T-helper 2 cell treated with Interferon-gamma antibody and Interleukin-4, amounts not matched to agents 5 μg/mL and 100 μg/mL, for 36 hours (primary cell): ENCODE data around the gene GABRR2.
"Not testable (repeated sequence)": the region's sequence is repeated elsewhere in the genome, so short reads cannot be mapped to it uniquely, and the experiment has no call there.

Experiments
- DNase-seq: peaks from one replicate; pipeline ENCODE4 v3.0.0; 2021; ENCODE audit warnings: low spot score
- H3K27ac Mint-ChIP-seq: one replicate; pipeline ENCODE4 v1.8.0; 2021; ENCODE audit warnings: mild to moderate bottlenecking, mixed read lengths
- H3K27me3 Mint-ChIP-seq: one replicate; pipeline ENCODE4 v1.8.0; 2021; ENCODE audit warnings: low read depth, mixed read lengths
- H3K36me3 Mint-ChIP-seq: one replicate; pipeline ENCODE4 v1.8.0; 2021; ENCODE audit warnings: low read depth, mixed read lengths
- H3K4me1 Mint-ChIP-seq: one replicate; pipeline ENCODE4 v1.8.0; 2021; ENCODE audit warnings: low read depth, mixed read lengths
- H3K4me3 Mint-ChIP-seq: one replicate; pipeline ENCODE4 v1.8.0; 2022; ENCODE audit warnings: mild to moderate bottlenecking, moderate library complexity, mixed read lengths
- H3K9me3 Mint-ChIP-seq: one replicate; pipeline ENCODE4 v1.8.0; 2021; ENCODE audit warnings: mixed read lengths

GABRR2 gene

DNA sequence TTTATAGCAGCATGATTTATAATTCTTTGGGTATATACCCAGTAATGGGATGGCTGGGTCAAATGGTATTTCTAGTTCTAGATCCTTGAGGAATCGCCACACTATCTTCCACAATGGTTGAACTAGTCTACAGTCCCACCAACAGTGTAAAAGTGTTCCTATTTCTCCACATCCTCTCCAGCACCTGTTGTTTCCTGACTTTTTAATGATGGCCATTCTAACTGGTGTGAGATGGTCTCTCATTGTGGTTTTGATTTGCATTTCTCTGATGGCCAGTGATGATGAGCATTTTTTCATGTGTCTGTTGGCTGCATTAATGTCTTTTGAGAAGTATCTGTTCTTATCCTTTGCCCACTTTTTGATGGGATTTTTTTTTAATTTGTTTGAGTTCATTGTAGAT is 20.0 kb downstream of the GABRR2 start:
- not testable (repeated sequence) for H3K9me3 Mint-ChIP-seq, H3K4me3 Mint-ChIP-seq, DNase-seq, H3K27ac Mint-ChIP-seq, H3K27me3 Mint-ChIP-seq, H3K36me3 Mint-ChIP-seq
- peaks cover 20% of the 10 kb centered on the region for H3K4me1 Mint-ChIP-seq

DNA sequence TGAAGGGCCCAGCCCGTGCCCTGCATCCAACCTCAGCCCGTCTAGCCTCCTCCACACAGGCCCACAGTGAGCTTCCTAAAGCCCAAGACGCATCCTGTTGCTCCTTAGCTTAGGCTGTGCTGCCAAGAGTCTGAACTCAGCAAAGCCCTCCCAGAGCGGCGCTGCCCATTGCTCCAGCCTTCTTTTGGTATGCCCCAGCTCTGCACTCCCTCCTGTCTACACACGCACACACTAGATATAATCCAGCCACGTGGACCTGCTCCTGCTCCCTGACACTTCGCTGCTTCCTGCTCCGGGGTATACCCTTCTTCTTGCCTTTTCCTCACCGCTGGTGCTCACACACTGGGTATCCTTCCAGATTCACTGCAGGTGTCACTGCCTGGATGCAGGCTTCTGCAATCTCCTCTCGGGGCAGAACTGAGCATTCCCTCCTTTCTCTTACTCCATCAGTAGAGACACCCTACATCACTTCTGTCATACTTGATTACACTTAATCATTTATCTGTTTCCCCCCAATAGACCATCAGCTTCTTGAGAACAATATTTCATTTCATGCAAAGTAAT is 23.8 kb downstream of the GABRR2 start:
- no peaks in the 10 kb centered on the region for H3K4me1 Mint-ChIP-seq
- no peaks in the 10 kb centered on the region for H3K9me3 Mint-ChIP-seq
- H3K4me3 Mint-ChIP-seq: no peak overlapping the region
- H3K27ac Mint-ChIP-seq: no peak overlapping the region
- H3K36me3 Mint-ChIP-seq: no peaks in the 10 kb centered on the region
- H3K27me3 Mint-ChIP-seq: peaks cover 2% of the 10 kb centered on the region
- no peak for DNase-seq

GRCh38 chr6:89290401-89291155 is 24.5 kb downstream of the GABRR2 start:
- no peaks in the 10 kb centered on the region for H3K4me1 Mint-ChIP-seq
- H3K9me3 Mint-ChIP-seq: no peaks in the 10 kb centered on the region
- no peak overlapping the region for H3K27ac Mint-ChIP-seq
- no peaks in the 10 kb centered on the region for H3K36me3 Mint-ChIP-seq
- DNase-seq: no peak
- H3K4me3 Mint-ChIP-seq: no peak overlapping the region
- H3K27me3 Mint-ChIP-seq: peaks cover 2% of the 10 kb centered on the region

- Mint-ChIP-seq H3K4me1 (no peaks in the 10 kb centered on the region), H3K27me3 (peaks cover 2% of the 10 kb centered on the region), H3K9me3 (no peaks in the 10 kb centered on the region), H3K36me3 (no peaks in the 10 kb centered on the region), H3K27ac (no peak overlapping the region), H3K4me3 (no peak overlapping the region)
- DNase-seq: no peak
These were observed 25.4 kb downstream of the GABRR2 start for GRCh38 chr6:89289710-89290109.

DNA sequence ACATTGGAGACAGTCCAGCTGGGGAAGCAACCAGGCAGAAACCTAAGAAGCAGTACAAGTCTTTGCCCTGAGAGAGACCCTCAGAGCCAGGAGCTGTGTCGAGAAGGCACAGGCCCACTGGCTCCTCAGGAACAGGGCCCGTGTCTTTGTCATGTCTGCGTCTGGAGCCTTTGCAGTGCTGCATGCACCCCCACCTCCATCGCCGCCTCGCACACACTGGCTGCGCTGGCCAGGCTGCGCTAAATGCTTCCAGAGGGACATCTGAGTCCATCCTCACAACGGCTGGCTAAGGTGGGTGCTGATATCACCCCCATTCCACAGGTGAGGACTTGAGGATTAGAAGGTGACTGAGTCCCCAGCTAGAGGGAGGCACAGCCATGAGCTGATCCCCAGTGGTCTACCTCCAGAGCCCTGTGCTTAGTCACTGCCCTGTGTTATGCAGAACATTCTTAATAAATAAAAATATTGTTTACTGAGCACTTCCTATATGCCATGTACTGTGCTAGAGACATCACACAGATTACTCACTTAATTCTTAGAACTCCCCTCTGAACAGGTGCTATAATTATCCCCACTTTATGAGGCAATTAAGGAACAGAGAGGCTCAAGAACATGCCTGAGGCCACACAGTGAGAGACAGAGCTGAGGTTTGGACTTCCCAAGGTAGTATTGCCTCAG is 27.6 kb downstream of the GABRR2 start:
- no peak overlapping the region for H3K4me3 Mint-ChIP-seq
- H3K27me3 Mint-ChIP-seq: peaks cover 7% of the 10 kb centered on the region
- H3K27ac Mint-ChIP-seq: no peak overlapping the region
- H3K9me3 Mint-ChIP-seq: no peaks in the 10 kb centered on the region
- DNase-seq: no peak
- H3K36me3 Mint-ChIP-seq: no peaks in the 10 kb centered on the region
- H3K4me1 Mint-ChIP-seq: no peaks in the 10 kb centered on the region

DNA sequence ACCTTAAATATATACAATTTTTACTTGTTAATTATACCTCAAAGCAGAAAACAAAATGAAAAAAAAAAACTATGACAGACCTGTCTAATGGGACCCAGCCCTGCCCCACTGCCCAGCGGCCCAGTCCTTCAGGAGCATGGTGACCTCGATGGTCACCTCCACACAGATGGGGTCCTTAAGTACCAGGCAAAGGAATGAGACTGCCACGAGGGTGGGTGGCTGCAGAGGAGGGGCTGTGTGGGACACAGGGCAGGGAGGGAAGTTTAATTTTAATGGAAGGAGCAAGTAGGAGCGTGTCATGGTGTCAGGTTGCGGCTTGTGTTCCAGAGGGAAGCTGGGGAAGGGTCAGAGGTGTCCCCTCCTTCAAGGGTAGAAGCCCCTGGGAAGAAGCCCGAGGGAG is 28.6 kb downstream of the GABRR2 start:
- no peak overlapping the region for H3K4me3 Mint-ChIP-seq
- no peak for DNase-seq
- no peaks in the 10 kb centered on the region for H3K9me3 Mint-ChIP-seq
- peaks cover 3% of the 10 kb centered on the region for H3K4me1 Mint-ChIP-seq
- H3K36me3 Mint-ChIP-seq: no peaks in the 10 kb centered on the region
- H3K27me3 Mint-ChIP-seq: peaks cover 7% of the 10 kb centered on the region
- no peak overlapping the region for H3K27ac Mint-ChIP-seq

DNA sequence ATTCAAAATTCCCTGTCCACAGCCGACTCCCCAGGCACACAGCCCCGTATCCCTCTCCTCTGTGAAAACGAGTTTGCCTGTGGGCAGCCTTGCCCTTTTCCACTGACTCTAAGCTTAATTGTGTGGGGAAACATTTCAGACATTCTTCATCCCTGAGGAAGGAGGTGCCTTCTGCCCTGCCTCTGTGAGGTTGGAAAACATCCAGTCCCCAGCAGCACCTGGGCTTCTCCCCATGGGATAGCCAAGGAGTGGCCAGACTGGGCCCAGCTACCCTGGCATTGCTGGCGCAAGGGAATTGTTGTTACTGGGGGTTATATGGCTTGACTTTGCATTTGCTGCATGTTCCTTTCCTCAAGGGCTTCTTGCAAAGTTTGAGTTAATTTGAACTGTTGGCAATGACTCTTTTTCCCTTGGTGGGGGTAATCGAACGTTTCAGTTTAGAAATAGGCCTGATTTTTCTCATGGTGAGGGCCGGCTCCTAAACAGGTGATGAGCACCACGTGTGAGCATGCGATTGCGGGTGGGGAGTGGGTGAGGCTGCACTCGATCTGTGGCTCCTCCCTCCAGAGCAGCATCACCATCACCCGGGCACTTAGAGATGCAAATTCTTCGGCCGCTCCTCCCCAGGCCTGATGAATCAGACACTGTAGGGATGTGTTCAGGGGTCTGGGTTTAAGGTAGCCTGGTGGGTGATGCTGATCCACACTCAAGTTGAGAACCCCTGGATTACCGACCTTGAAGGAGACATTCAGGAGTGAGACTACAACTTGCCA is 29.9 kb downstream of the GABRR2 start:
- Mint-ChIP-seq H3K9me3 (no peaks in the 10 kb centered on the region), H3K36me3 (no peaks in the 10 kb centered on the region), H3K27me3 (peaks cover 7% of the 10 kb centered on the region), H3K4me3 (no peak overlapping the region), H3K27ac (no peak overlapping the region), H3K4me1 (peaks cover 3% of the 10 kb centered on the region)
- no peak for DNase-seq

DNA sequence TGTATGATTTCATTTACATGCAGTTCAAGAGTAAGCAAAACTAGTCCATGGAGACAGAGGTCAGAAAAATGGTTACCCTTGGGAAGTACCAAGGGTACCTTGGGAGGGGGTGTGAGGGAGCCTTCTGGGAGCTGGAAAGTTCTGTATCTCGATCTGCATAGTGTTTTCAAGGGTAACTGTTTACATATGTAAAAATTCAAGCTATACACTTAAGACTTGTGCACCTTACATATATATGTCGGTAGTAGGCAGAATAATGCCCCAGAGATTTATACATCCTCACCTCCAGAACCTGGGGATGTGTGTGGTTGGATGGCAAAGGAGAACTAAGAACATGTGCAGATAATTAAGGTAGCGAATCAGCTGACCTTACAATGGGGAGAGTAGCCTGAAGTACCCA is 31.0 kb downstream of the GABRR2 start:
- Mint-ChIP-seq H3K4me3 (no peak overlapping the region), H3K9me3 (no peaks in the 10 kb centered on the region), H3K27me3 (peaks cover 7% of the 10 kb centered on the region), H3K27ac (no peak overlapping the region), H3K4me1 (peaks cover 3% of the 10 kb centered on the region), H3K36me3 (no peaks in the 10 kb centered on the region)
- no peak for DNase-seq

- Mint-ChIP-seq H3K9me3 (no peaks in the 10 kb centered on the region), H3K4me1 (peaks cover 3% of the 10 kb centered on the region), H3K27me3 (peaks cover 7% of the 10 kb centered on the region), H3K27ac (no peak overlapping the region), H3K4me3 (no peak overlapping the region), H3K36me3 (no peaks in the 10 kb centered on the region)
- DNase-seq: no peak
These were observed 32.4 kb downstream of the GABRR2 start for GRCh38 chr6:89282749-89283148.

- peaks cover 3% of the 10 kb centered on the region for H3K4me1 Mint-ChIP-seq
- peaks cover 9% of the 10 kb centered on the region for H3K27me3 Mint-ChIP-seq
- H3K36me3 Mint-ChIP-seq: no peaks in the 10 kb centered on the region
- no peaks in the 10 kb centered on the region for H3K9me3 Mint-ChIP-seq
- H3K27ac Mint-ChIP-seq: no peak overlapping the region
- H3K4me3 Mint-ChIP-seq: no peak overlapping the region
- peak; percentile 30 for DNase-seq
These were observed 33.3 kb downstream of the GABRR2 start for GRCh38 chr6:89281779-89282246.

DNA sequence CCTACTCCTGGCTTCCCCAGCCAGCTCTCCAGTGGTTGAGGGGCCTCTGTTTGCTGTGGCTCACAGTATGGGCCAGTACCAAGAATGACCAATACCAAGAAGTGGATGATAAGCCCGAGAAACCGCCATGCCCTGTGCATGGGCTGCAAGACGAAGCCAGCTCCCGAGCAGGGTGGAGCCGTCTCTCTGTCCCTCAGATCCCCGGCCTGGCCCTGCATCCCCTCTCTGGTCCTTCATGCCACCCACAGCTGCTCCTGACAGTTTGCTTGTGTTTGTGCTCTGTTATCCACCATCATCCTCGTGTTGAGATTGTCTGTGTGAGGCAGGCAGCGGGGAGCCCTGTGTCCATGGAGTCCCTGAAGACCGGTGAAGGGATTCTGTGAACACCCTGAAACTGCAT is 36.1 kb downstream of the GABRR2 start:
- H3K4me3 Mint-ChIP-seq: no peak overlapping the region
- no peaks in the 10 kb centered on the region for H3K36me3 Mint-ChIP-seq
- peaks cover 9% of the 10 kb centered on the region for H3K27me3 Mint-ChIP-seq
- no peaks in the 10 kb centered on the region for H3K9me3 Mint-ChIP-seq
- no peak for DNase-seq
- no peak overlapping the region for H3K27ac Mint-ChIP-seq
- peaks cover 3% of the 10 kb centered on the region for H3K4me1 Mint-ChIP-seq

- Mint-ChIP-seq H3K9me3 (no peaks in the 10 kb centered on the region), H3K27ac (no peak overlapping the region), H3K36me3 (no peaks in the 10 kb centered on the region), H3K27me3 (peaks cover 2% of the 10 kb centered on the region), H3K4me3 (no peak overlapping the region), H3K4me1 (peaks cover 1% of the 10 kb centered on the region)
- no peak for DNase-seq
These were observed 39.2 kb downstream of the GABRR2 start for GRCh38 chr6:89275900-89276299.

GRCh38 chr6:89273816-89274215 is 41.3 kb downstream of the GABRR2 start:
- Mint-ChIP-seq H3K4me3 (no peak overlapping the region), H3K27me3 (peaks cover 2% of the 10 kb centered on the region), H3K9me3 (no peaks in the 10 kb centered on the region), H3K27ac (no peak overlapping the region), H3K36me3 (no peaks in the 10 kb centered on the region), H3K4me1 (peaks cover 3% of the 10 kb centered on the region)
- DNase-seq: no peak

GRCh38 chr6:89272596-89272995 is 42.5 kb downstream of the GABRR2 start:
- Mint-ChIP-seq H3K4me3 (no peak overlapping the region), H3K27me3 (peaks cover 2% of the 10 kb centered on the region), H3K27ac (no peak overlapping the region), H3K36me3 (no peaks in the 10 kb centered on the region), H3K4me1 (peaks cover 3% of the 10 kb centered on the region), H3K9me3 (no peaks in the 10 kb centered on the region)
- DNase-seq: no peak
